ENCODE measurements around the gene SELENOO. TPM values are rescaled to one million over a fixed set of nuclear protein-coding genes. Genes with fewer than 3 reads are reported as not detected.

Gene SELENOO
- total RNA-seq, 1 experiment from 2014 or later = 19.0 TPM

GRCh38 chr22:50180727-50181521 is 19.9 kb upstream of the SELENOO start:
- H2BK20ac ChIP-seq (ENCODE audit: low read depth, low read length, poor library complexity, severe bottlenecking) = no peak overlapping the region
- H2BK120ac ChIP-seq (ENCODE audit: low read depth, low read length, poor library complexity, severe bottlenecking) = no peak overlapping the region
- H3K18ac ChIP-seq (ENCODE audit: insufficient read length, low read depth, low read length) = no peak overlapping the region
- H3K79me2 ChIP-seq (ENCODE audit: insufficient read depth, low read length) = no peaks in the 10 kb centered on the region
- H3K79me1 ChIP-seq (ENCODE audit: insufficient read depth, low read depth, low read length, poor library complexity, severe bottlenecking) = no peaks in the 10 kb centered on the region
- TF ChIP-seq, protein P1, sequence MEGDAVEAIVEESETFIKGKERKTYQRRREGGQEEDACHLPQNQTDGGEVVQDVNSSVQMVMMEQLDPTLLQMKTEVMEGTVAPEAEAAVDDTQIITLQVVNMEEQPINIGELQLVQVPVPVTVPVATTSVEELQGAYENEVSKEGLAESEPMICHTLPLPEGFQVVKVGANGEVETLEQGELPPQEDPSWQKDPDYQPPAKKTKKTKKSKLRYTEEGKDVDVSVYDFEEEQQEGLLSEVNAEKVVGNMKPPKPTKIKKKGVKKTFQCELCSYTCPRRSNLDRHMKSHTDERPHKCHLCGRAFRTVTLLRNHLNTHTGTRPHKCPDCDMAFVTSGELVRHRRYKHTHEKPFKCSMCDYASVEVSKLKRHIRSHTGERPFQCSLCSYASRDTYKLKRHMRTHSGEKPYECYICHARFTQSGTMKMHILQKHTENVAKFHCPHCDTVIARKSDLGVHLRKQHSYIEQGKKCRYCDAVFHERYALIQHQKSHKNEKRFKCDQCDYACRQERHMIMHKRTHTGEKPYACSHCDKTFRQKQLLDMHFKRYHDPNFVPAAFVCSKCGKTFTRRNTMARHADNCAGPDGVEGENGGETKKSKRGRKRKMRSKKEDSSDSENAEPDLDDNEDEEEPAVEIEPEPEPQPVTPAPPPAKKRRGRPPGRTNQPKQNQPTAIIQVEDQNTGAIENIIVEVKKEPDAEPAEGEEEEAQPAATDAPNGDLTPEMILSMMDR (conservative IDR thresholded peaks at IDR 0.05) = no peak
- H4K8ac ChIP-seq (replicated peaks; ENCODE audit: insufficient read length, low read depth, low read length) = no peak overlapping the region
- H3K27me3 ChIP-seq (ENCODE audit: insufficient read depth, low read length) = no peaks in the 10 kb centered on the region
- H3K9ac ChIP-seq (ENCODE audit: extremely low read depth, insufficient read length, low read length) = no peak overlapping the region
- no peak overlapping the region for H4K5ac ChIP-seq (ENCODE audit: insufficient read length, low read depth, low read length)
- H3K23me2 ChIP-seq (ENCODE audit: insufficient read length, low read depth, low read length, poor library complexity, severe bottlenecking) = peaks cover 10% of the 10 kb centered on the region
- H3K4ac ChIP-seq (ENCODE audit: low read depth, low read length) = no peak overlapping the region
- H2AFZ ChIP-seq (ENCODE audit: low read length) = no peak overlapping the region
- no peaks in the 10 kb centered on the region for H3K4me1 ChIP-seq (ENCODE audit: insufficient read depth, low read length)
- H3K4me3 Mint-ChIP-seq = no peak overlapping the region
- H3K36me3 Mint-ChIP-seq (ENCODE audit: insufficient read depth in 1 of 3, low read depth in 3 of 3) = peaks cover 0 to 14% (median 4%) of the 10 kb centered on the region in 3 experiments; a peak in 5 of 7 replicates
- no peak for DNase-seq
- no peak overlapping the region for H4K91ac ChIP-seq (ENCODE audit: insufficient read length, low read depth, low read length)
- no peak overlapping the region for H3K4me2 ChIP-seq (ENCODE audit: insufficient read depth, insufficient read length, low read length)
- no peak overlapping the region for H2BK12ac ChIP-seq (ENCODE audit: insufficient read length, low read depth, low read length)
- H2BK5ac ChIP-seq (ENCODE audit: insufficient read length, low read length) = no peak overlapping the region
- no peak overlapping the region for H3K27ac ChIP-seq (ENCODE audit: insufficient read length, low read depth, low read length)
- WGBS (ENCODE audit: extremely low coverage, insufficient read length, low lambda C conversion rate) = no CpG with 5 or more reads among the region's 27 CpGs
- H3K56ac ChIP-seq (ENCODE audit: insufficient read length, low read depth, low read length) = no peak overlapping the region
- no peak overlapping the region for H2AK5ac ChIP-seq (ENCODE audit: insufficient read length, low read length)
- H2BK15ac ChIP-seq (ENCODE audit: low read depth, low read length) = no peak overlapping the region
- H3K14ac ChIP-seq (ENCODE audit: insufficient read depth, low read length) = no peak overlapping the region
- H3K4me1 Mint-ChIP-seq = peaks cover 5 to 9% of the 10 kb centered on the region in 2 experiments
- no peak overlapping the region for H3K27ac Mint-ChIP-seq
- H4K20me1 ChIP-seq (ENCODE audit: control insufficient read depth, insufficient read depth, insufficient read length) = no peaks in the 10 kb centered on the region
- H3K9me3 ChIP-seq (ENCODE audit: control insufficient read depth, low read depth, low read length) = no peaks in the 10 kb centered on the region
- no peaks in the 10 kb centered on the region; the same call in none of the 2 replicates for H3K27me3 Mint-ChIP-seq (ENCODE audit: low read depth)
- no peak overlapping the region for H3K23ac ChIP-seq (ENCODE audit: insufficient read length, low read depth, low read length)
- no peaks in the 10 kb centered on the region; a peak in 2 of 5 replicates for H3K9me3 Mint-ChIP-seq
- H3T11ph ChIP-seq (ENCODE audit: low read length) = no peak overlapping the region

Data from H9 (cell line).